NCI-H524 (cell line): ENCODE results near the gene INAFM1.
"Not testable (repeated sequence)": the region's sequence is repeated elsewhere in the genome, so short reads cannot be mapped to it uniquely, and the experiment has no call there.

Experiments used
- DNase-seq, 2 experiments: peaks; one replicate each; lab custom pipeline; 2025; lab: John Stamatoyannopoulos, UW

Gene INAFM1

DNA sequence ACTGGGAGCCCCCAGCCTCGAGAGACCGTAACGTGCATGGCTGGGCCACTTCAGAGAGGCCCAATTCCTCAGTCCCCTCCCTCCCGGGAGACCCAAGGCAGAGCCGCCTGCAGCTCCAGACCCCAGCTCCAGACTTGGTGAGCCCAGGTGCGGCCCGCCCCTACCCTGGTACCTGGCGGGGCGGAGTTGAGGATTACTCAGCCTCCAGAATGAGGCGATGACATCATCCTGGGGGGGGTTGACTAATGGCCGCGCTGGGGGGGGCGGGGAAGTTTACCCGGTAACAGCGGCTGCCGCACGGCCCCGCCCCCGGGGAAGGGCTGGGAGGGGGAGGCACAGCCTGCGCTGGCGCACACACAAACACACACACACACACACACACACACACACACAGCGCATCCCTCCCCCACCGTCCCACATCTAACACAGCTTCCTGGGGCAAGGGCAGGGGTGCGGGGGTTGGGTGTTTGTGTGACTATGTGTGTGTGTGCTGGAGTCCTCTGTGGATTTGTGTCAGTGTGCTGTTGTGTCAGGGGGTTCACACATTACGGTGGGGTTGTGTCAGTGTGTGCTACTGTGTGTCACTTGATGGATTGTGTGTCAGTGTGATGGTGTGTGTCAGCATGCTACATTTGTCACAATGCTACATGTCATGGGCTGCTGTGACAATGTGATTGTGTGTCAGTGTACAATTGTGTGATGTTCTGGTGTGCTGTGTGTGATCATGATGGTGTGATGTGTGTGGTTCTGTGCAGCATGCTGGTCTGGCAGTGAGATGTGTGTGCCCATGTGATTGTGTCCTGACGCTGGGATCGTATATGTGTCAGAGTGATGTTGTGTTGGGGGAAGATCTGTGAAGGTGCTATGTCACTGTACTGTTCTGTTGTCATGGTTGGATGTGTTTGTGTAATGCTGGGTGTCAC is 33.4 kb upstream of the INAFM1 start:
- peak in 1 of 2 experiments; percentile 56 for DNase-seq

DNA sequence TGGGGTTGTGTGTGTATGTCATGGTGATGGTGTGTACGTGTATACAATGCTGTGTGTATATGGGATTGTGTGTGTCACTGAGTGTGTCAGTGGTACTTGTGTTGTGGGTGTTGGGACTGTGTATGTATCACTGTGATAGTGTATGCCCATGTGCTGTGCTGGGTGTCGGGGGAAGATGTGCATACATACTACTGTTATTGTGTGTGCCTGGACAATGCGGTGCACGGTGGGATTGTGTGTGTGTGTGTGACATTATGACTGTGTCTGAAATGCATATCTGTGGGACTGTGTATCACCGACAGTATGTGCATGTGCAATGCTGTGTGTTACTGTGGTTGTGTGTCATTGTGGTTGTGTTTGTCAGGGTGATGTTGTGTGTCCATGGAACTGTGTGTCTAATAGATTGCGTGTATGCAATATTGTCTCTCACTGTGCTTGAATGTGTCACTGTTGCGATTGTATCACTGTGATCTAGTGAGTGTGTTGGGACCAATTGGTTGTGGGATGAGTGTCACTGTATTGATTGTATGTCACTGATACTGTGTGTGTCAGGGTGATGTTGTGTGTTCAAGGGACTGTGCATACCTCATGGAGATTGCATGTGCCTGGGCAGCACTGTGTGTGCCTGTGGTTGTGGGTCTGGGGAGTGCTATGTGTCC is 32.6 kb upstream of the INAFM1 start:
- no peak for DNase-seq

DNA sequence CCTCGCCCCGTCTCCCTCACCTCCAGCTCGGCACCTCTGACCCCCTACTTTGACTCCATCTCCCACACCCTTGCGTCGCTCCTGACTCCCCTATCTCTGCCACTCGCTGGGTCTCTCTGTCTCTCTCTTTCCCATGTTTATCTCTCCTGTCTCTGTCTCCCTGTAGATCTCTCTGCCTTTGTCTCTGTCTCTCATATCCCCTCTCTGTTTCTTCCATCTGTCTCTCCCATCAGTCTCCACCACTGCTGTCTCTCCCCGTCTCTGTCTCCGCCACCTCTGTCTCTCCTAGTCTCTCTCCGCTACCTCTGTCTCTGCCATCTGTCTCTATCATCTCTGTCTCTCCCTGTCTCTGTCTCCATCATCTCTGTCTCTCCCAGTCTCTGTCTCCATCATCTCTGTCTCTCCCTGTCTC is 31.3 kb upstream of the INAFM1 start:
- no peak for DNase-seq

DNA sequence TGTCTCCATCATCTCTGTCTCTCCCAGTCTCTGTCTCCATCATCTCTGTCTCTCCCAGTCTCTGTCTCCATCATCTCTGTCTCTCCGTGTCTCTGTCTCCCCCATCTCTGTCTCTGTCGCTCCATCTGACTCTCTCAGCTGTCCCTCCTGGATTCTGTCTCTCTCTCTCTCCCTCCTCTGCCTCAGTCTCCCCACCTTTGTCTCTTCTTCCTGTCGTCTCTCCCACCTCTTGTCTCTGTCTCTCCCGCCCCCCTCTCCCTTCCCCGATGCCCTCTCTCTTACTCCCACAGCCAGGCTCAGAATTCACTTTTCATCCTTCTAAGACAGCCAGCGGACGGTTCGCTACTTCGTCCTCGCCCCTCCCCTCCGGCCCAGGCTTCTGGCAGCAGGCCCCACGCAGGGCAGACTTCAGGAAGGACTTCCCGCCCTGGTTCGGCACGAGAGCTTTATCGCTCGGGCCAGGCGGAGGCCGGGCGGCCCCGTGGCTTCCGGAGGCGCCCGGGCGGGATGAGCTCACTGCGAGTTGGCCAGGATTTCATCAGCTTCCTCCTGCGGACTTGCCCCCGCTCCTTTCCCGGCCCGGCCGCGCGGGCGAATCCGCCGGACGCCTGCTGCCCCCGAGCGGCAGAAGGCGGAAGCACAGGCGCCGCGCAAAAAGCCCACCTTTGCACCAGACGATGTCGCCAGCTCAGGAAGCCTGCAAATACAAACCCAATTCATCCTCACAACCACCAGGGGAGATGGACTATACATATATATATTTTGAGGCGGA is 30.7 kb upstream of the INAFM1 start:
- peak; percentile 83 to 94 for DNase-seq

DNA sequence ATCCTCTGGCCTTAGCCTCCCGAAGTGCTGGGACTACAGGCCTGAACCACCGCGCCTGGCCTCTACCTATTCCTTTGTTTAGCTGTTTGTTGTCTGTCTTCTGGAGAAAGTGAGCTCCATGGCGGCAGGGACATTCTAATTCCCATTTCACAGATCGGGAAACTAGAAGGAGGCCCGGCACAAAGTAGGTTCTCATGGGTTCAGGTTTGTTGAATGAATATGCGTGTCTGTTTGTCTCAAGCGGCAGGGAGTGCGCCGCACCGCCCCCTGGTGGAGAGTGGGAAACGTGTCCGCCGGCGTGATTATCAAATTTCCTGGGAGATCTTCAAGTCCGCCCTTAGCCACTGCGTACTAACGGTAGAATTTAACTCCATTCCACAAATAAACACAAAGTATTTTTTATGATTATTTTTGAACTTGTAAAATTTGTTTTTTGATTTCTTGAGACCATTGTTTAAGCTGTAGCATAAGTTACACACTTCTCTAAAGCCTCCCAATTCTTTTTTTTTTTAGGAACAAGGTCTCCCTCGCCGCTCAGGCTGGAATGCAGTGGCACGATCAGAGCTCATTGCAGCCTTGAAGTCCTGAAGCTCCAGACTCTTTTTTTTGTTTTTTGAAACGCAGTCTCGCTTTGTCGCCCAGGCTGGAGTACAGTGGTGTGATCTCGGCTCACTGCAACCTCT is 27.2 kb upstream of the INAFM1 start:
- peak; percentile 16 to 71 for DNase-seq

DNA sequence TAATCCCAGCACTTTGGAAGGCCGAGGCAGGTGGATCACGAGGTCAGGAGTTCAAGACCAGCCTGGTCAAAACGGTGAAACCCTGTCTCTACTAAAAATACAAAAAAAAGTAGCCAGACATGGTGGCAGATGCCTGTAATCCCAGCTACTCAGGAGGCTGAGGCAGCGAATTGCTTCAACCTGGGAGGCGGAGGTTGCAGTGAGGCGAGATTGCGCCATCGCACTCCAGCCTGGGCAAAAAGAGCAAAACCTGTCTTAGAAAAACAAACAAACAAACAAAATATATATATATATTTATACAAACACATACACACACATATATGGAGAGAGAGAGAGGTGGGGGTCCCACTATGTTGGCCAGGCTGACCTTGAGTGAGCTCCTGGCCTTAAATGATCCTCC is 21.7 kb upstream of the INAFM1 start:
- not testable (repeated sequence) for DNase-seq

DNA sequence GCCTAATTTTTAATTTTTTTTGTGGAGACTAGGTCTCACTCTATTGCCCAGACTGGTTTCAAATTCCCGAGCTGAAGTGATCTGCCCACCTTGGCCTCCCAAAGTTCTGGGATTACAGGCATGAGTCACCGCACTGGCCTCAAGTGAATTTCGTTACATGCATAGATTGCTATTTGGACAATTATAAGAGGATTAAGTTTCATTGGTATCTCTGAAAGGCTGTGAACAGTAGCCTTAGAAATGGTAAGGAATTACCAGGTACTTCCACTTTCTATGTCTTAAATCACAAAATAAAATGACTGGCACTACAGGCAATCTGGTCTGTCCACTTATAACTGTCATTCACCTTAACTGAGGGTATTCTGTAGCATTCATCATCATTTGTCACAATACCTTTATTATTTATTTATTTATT is 21.2 kb upstream of the INAFM1 start:
- peak in 1 of 2 experiments; percentile 37 for DNase-seq

DNA sequence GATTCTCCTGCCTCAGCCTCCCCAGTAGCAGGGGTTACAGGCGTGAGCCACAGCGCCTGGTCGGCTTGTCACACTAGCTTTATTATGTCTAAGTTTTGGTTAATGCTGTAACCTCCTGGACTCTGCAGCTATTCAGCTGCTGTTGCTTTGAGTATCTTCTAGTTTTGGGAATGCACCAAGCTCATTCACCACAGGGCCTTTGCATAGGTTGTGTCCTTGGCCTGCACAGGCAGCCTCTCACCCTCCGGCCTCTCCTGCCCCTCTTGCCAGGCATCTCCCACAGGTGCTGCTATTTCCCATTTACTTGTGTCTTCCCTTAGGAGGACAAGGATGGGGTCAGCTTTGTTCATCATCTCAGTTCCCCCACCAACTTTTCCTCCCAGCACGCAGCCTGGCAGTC is 20.7 kb upstream of the INAFM1 start:
- DNase-seq: no peak

DNA sequence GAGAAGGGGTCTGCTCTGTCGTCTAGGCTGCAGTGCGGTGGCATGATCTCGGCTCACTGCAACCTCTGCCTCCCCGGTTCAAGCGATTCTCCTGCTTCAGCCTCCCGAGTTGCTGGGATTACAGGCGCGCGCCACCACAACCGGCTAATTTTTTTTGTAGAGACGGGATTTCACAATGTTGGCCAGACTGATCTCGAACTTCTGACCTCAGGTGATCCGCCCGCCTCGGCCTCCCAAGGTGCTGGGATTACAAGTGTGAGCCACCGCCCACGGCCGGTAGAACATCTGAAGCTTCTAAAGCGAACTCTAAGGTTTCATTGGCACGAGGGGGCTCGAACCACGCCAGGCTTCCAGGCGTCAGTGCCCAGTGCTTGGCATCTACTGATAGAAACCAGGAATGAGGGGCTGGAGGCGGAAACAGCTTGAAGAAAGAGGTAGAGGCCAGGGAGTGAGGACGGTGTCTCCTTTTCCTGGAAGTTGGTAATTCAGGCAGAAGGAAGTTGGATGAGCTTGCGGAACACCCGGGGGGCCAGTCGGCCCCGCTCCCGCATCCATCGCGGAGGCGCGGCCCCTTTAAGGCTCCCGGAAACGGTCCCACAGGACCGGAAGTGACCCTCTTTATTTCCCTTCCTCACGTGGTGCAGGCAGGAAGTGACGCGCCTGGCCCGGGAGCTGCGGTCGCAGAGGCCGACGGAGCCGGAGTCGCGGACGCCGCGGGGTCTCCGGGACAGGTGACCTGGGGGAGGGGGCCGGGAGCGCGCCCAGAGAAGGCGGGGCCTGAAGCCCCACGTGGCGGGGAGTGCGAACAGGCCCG is 18.6 kb upstream of the INAFM1 start, which contains the start of gene CCDC9:
CCDC9 (plus strand) TSS at position 647 of the 814 bp plus-strand sequence. CDS start 1,876 bp downstream, outside the sequence.
- peak; percentile 96 to 98 for DNase-seq

DNA sequence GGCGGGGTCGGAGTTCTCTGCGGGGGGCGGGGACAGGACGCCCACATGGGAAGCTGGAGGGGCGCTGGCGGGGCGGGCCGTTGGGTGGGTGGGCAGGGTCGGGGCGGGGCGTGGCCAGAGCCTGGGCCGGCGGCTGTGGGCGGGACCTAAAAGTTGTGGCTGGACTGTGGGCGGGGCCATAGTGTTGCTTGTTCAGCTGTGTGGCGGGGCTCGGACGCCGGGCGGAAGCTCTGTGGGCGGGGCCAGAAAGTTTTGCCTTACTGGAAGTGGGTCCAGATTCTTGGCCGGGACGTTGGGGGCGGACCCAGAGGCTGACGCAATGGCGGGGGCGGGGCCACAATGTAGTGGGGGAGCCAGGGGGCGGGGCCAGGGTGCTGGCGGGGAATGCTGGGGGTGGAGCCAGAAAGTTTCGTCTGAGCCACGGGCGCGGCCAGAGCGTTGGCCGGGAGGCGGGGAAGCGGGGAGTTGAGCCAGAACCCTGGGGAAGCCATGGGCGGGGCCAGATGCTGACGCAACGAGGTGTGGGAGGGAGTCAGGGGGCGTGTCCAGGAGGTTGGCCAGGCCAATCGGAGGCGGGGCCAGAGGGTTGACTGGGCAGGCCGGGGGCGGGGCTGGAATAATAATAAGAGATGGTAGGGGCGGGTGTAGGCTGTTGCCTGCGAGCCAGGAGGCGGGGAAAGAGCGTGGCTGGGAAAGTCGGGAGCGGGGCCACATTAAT is 17.8 kb upstream of the INAFM1 start:
- peak; percentile 99 for DNase-seq

DNA sequence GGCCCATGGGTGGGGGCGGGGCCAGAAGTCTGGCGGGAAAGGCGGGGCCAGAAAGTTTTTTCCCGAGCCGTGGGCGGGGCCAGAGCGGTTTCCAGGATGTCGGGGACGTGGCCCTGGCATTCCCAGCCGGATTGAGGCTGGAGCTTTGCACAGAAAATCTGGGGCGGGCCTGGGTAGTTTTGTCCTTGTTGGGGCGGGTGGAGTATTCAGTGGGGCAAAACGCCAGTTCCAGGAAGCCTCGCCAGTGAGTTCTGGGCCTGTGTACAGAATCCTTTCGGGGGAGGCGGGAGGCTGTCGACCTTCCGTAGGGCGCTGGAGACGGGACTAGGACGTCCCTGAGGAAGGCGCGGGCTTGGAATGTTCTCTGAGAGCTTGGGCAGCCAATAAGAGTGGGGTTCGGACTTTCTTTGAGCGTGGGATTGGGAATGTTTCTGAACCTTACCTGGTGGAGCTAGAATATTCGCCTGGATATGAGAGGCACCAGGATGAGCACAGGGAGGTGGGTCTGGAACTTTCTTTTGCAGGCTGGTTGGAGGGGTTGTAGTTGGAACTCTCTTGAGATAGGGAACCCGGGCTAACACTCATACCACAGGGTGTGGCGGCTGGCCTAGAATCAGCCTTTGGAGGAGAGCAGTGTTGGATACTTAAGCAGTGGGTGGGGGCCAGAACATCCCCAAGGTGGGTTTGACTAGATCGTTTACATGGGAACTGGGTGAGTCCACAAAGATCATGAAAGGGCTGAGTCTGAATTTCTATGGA is 17.1 kb upstream of the INAFM1 start:
- DNase-seq: peak in 1 of 2 experiments; percentile 30

DNA sequence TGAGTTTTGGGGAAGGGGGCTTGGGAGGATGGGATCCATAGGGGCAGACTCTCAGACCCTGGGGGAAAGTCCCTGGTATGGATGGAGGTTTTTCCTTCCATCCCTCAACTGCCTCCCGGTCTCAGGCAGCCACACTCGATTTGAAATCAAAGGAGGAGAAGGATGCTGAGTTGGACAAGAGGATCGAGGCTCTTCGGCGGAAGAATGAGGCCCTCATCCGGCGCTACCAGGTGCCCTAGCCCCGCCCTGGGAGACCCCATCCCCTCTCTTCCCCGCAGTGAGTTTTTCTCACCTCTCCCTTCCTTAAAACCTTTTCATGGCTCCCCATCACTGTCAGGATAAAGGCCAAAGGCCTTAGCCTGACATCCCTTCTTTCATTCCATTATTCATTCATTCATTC is 16.3 kb upstream of the INAFM1 start:
- no peak for DNase-seq

DNA sequence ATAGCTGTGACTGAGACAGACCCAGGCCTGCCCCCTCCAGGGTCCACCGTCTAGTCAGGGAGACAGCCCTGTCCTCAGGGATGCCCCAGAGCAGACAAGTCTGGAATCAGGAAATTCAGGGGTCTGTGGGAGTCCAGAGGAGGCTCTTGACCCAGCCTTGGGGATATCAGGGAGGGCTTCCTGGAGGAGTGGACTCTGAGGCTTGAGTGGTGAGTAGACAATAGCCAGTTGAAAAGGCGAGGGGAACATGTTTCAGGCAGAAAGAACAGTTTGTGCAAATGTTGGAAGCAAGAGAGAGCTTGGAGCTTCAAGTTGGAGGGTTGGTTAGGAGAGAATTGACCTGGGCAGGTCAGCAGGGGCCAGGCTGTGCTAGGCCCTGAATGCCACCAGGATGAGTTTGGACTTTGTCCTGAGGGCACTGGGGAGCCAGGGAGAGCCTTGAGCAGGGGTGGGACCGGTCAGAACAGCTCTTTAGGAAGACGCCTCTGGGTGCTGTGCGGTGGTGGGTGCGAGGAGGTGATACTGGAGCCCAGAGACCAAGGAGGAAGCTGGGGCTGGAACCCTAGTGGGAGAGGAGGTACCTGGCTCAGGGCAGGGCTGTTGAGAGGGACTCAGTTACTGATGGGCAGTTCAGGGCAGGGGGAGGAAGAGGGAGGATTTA is 15.7 kb upstream of the INAFM1 start:
- no peak for DNase-seq

DNA sequence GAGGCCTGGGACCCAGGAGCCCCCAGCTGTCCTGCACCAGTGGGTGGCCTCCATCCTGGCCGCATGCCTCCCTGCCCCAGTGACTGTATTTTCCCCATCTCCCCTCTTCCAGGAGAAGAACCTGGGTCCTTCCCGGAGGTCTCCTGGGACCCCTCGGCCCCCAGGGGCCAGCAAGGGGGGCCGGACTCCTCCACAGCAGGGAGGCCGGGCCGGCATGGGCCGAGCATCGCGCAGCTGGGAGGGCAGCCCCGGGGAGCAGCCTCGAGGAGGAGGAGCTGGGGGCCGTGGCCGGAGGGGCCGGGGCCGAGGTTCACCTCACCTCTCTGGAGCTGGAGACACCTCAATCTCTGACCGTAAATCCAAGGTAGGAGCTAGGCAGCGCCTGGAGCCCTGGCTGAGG is 14.2 kb upstream of the INAFM1 start:
- DNase-seq: no peak

DNA sequence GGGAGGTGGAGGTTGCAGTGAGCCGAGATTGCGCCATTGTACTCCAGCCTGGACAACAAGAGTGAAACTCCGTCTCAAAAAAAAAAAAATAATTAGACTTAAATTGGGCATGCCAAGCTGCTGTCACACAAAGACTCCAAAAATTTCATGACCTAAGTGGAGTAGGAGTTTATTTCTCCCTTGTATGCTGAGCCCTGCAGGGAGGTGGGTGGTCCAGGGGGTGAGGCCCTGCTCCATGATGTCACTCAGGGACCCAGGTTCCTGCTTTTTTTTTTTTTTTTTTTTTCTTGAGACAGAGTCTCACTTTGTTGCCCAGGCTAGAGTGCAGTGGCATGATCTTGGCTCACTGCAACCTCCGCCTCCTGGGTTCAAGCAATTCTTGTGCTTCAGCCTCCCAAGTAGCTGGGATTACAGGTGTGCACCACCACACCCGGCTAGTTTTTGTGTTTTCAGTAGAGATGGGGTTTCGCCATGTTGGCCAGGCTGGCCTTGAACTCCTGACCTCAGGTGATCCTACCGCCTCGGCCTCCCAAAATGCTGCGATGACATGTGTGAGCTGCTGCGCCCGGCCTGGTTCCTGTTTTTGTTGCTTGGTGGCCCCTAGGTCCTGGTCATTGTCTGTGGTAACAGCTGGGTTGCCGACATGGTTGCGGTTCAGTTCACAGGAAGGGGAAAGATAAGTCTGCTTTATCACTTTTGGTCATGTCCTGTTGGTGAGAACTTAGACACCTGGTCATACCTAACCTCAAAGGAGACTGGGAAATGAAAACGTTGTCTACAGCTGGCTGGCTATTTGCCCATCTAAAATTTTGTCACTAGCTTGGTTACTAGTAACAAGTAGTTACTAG is 12.5 kb upstream of the INAFM1 start:
- not testable (repeated sequence) for DNase-seq

DNA sequence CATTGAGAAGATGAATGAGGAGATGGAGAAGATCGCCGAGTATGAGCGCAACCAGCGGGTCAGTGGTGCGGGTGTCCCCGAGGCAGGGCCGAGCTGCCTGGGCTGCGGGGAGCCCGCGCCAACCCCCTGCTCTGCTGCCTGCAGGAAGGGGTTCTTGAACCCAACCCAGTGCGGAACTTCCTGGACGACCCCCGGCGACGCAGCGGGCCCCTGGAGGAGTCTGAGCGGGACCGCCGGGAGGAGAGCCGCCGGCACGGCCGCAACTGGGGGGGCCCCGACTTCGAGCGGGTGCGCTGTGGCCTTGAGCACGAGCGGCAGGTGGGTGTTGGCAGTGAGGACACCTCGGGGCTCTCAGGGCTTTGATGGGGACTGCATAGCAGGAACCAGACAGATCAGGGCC is 10.1 kb upstream of the INAFM1 start:
- no peak for DNase-seq

DNA sequence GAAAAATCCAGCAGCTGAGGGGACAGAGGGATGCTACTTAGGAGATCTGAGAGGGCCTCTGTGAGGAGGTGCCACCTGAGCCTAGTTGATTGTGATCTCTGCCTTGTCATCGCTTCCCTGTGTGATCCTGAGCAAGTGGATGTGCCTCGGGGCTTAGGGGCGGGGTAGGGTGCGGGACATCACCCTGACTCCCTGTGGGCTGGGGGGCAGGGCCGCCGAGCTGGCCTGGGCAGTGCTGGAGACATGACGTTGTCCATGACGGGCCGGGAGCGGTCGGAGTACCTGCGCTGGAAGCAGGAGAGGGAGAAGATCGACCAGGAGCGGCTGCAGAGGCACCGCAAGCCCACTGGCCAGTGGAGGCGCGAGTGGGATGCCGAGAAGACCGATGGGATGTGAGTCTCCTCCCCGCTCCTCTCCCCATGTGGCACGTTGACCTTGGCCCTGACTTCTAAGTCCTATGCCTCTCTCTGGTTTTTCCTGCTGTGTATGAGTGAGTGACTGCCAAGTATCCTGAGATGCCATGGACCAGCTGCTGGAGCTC is 8.2 kb upstream of the INAFM1 start:
- DNase-seq: no peak

DNA sequence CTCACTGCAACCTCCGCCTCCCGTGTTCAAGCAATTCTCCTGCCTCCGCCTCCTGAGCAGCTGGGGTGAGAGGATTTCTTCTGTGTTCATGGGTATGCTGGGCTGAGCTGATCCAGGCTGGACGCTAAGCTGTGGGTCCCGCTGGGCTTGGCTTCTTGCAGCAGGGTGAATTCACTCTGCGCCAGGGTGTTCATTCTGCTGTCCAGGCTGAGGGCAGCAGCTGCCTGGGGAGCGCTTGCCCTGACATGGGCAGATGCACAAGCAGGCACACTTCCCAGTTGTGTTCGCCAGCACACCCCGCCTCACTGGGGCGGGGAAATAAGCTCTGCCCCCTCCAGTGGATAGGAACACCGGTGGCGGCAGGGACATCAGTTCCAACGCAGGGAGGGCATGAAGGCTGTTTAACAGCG is 7.3 kb upstream of the INAFM1 start:
- DNase-seq: no peak
